Activated CD8-positive, alpha-beta memory T cell treated with anti-CD3 and anti-CD28 coated beads, Interleukin-2, amount 10 ng/mL, durations not matched to agents 7 days and 5 days (primary cell): Measurements from ENCODE around the gene RPL18A. TPM values are rescaled to one million over a fixed set of nuclear protein-coding genes. Genes with fewer than 3 reads are reported as not detected.

ENCODE experiments used
- ATAC-seq: fragments of 150-1000 bp; cut with Tn5 transposase; one replicate; pipeline ENCODE4 v1.10.0; 2021; ENCODE audit warnings: moderate library complexity
- CTCF ChIA-PET: fragments of 350-600 bp; sonication (Branson Sonifier 250); formaldehyde crosslinking; loops from one replicate; lab custom pipeline; 2021; ENCODE audit warnings: antibody characterized with exemption; lab: Charles Lee
- DNase-seq: peaks from one replicate; pipeline ENCODE4 v3.0.0-alpha.2; 2020
- H3K27ac Mint-ChIP-seq: one replicate; pipeline ENCODE4 v1.8.0; 2021; ENCODE audit warnings: mild to moderate bottlenecking, mixed read lengths
- H3K27me3 Mint-ChIP-seq: one replicate; pipeline ENCODE4 v1.8.0; 2021; ENCODE audit warnings: mixed read lengths
- H3K36me3 Mint-ChIP-seq: one replicate; pipeline ENCODE4 v1.8.0; 2021; ENCODE audit warnings: mild to moderate bottlenecking, mixed read lengths
- H3K4me1 Mint-ChIP-seq: one replicate; pipeline ENCODE4 v1.8.0; 2021; ENCODE audit warnings: mixed read lengths
- H3K4me3 Mint-ChIP-seq: one replicate; pipeline ENCODE4 v1.8.0; 2021; ENCODE audit warnings: mild to moderate bottlenecking, moderate library complexity, mixed read lengths
- H3K9me3 Mint-ChIP-seq: one replicate; pipeline ENCODE4 v1.8.0; 2022; ENCODE audit warnings: low read depth, mixed read lengths
- total RNA-seq, 2 experiments: library from RNA; stranded (reverse); gene quantifications; one replicate each; pipeline ENCODE4 v1.2.3, GENCODE V29; 2021

Gene RPL18A
- total RNA-seq, 2 experiments from 2014 or later, result 1,945 to 2,182 TPM

DNA sequence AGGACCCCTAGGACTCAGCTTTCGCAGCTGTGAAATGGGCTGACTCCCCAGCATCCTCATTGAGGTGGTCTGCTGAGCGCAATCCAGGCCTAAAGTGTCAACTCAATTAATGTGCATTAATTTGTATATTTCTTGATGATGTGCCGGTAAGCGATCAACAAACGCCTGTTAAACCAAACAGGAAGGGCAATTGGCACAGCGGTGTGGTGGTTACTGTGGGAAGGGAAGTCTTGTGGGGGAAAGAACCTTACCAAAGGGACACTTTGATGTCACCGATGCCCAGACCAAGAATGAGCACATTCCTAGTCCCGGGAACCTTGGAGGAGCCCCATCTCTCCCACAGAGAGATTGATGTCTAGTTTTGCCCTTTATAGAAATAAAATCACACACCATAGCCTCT lies 13.6 kb upstream of the RPL18A start:
- no peaks in the 10 kb centered on the region for H3K27me3 Mint-ChIP-seq
- H3K27ac Mint-ChIP-seq, result peak overlapping the region; percentile 95
- no peaks in the 10 kb centered on the region for H3K9me3 Mint-ChIP-seq
- H3K36me3 Mint-ChIP-seq, result peaks cover 35% of the 10 kb centered on the region
- peaks cover 63% of the 10 kb centered on the region for H3K4me1 Mint-ChIP-seq
- H3K4me3 Mint-ChIP-seq, result peak overlapping the region; percentile 86
- CTCF ChIA-PET, result interaction anchor here (1.3 to 7.0 kb wide), 6 partner anchors 9 to 408 kb away, joined by 3 to 58 read pairs (median 4); partner anchors contain the start of gene RPL18A
- ATAC-seq (no peak), DNase-seq (peak; percentile 79)

DNA sequence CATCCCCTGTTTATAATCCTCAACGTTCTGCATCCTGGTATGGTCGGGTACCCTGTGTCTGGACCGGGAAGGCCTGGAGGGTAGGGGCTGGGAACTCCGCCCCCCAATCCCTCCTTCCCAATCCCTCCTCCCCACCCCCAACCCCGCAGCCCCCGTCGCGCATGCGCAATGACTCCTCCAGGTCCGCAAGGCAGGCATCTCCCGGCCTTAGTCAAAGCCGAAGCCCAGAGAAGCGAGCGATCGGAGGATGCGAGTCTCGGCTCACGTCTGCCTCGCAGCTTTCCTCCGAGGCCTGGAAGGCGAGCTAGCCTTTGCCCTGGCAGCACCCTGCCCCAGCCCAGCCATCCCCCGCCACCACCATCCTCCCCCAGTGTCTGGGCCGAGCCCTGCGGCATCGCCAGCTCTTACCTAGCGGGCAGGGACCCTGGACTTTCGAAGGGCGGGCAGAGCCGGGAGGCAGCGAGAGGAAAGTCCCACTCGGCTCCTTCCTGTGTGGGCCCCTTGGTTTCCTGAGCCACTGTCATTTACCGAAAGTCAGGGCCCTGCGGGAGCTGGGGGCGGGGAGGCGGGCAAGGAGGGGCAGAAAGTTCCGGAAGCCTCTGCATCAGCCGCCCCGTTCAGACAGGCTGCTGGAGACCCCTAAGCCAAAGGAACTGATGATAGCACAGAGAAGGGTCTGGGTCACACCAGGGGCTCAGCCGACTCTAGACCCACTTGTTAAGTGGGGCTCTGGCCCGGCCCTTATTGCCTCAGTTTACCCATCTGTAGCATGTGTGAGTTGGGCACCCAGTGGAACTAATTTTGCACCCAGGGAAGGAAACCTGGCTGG lies 12.0 kb upstream of the RPL18A start, which contains the start of gene JAK3:
Gene JAK3 (minus strand): TSS at position 445 of the 829 bp plus-strand sequence. CDS start 3,565 bp downstream, outside the sequence.
- no peaks in the 10 kb centered on the region for H3K9me3 Mint-ChIP-seq
- DNase-seq (peak; percentile 94), ATAC-seq (peak; percentile 81)
- peaks cover 70% of the 10 kb centered on the region for H3K4me1 Mint-ChIP-seq
- peaks cover 24% of the 10 kb centered on the region for H3K36me3 Mint-ChIP-seq
- peak within 1 kb of the TSS; percentile 95 for H3K27ac Mint-ChIP-seq
- CTCF ChIA-PET, result interaction anchor here (1.3 to 7.0 kb wide), 5 partner anchors 8 to 99 kb away, joined by 3 to 58 read pairs (median 4); partner anchors contain the start of genes CCDC124 and RPL18A
- H3K4me3 Mint-ChIP-seq, result peak within 1 kb of the TSS; percentile 86
- no peaks in the 10 kb centered on the region for H3K27me3 Mint-ChIP-seq

DNA sequence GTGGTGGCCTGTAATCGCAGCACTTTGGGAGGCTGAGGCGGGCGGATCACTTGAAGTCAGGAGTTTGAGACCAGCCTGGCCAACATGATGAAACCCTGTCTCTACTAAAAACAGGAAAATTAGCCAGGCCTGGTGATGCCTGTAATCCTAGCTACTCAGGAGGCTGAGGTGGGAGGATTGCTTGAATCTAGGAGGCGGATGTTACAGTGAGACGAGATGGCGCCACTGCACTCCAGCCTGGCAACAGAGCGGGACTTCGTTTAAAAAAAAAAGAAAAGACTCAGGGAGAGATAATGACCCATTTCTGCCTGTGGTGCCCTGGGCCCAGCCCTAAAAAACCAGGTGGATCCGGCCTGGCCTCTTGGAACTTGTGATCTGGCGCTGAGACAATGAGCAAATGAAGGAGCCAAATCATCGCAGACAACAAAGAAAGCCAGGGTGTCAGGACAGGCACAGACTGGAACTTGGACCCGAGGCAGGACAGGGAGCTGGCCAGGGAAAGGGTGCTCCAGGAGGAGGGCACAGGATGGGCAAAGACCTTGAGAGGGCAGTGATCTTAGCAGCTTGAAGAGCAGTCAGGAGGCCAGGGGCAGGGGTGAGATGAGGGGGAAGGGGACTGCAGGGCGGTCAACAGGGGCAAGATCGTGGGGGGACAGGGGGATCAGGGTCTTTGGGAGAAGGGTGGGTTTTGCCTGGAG lies 11.0 kb upstream of the RPL18A start:
- Mint-ChIP-seq H3K27me3 (no peaks in the 10 kb centered on the region), H3K9me3 (no peaks in the 10 kb centered on the region), H3K36me3 (peaks cover 15% of the 10 kb centered on the region), H3K27ac (peak overlapping the region; percentile 95), H3K4me3 (peak overlapping the region; percentile 86), H3K4me1 (peaks cover 65% of the 10 kb centered on the region)
- ATAC-seq, result no peak
- CTCF ChIA-PET, result interaction anchor here (0.6 to 7.0 kb wide), 8 partner anchors 11 to 201 kb away, joined by 3 to 58 read pairs (median 4); partner anchors contain the start of genes CCDC124 and RPL18A
- no peak for DNase-seq

DNA sequence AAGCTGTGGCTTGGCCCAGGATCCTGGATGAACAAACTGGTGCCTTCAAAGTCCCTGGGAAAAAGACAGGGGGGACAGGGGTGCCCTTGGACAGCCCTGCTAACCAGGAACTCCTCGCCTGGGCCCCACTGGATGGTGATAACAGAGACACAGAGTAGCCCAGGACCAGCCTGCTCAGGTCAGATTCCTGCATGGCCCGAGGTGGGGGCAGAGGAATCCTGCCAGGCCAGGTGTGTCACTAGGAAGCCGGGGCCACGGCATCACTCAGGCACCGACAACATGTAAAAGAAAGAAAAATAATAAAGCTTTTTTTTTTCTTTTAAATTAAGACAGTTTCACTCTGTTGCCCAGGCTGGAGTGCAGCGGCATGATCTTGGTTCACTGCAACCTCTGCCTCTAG lies 5.6 kb upstream of the RPL18A start:
- no peak overlapping the region for H3K27ac Mint-ChIP-seq
- peaks cover 34% of the 10 kb centered on the region for H3K4me1 Mint-ChIP-seq
- CTCF ChIA-PET, result interaction anchor here (0.7 to 9.5 kb wide), 11 partner anchors 18 to 413 kb away, joined by 3 to 361 read pairs (median 7); partner anchors contain the start of genes CCDC124 and MAP1S
- ATAC-seq (no peak), DNase-seq (no peak)
- H3K4me3 Mint-ChIP-seq, result no peak overlapping the region
- no peaks in the 10 kb centered on the region for H3K36me3 Mint-ChIP-seq
- H3K9me3 Mint-ChIP-seq, result no peaks in the 10 kb centered on the region
- no peaks in the 10 kb centered on the region for H3K27me3 Mint-ChIP-seq

DNA sequence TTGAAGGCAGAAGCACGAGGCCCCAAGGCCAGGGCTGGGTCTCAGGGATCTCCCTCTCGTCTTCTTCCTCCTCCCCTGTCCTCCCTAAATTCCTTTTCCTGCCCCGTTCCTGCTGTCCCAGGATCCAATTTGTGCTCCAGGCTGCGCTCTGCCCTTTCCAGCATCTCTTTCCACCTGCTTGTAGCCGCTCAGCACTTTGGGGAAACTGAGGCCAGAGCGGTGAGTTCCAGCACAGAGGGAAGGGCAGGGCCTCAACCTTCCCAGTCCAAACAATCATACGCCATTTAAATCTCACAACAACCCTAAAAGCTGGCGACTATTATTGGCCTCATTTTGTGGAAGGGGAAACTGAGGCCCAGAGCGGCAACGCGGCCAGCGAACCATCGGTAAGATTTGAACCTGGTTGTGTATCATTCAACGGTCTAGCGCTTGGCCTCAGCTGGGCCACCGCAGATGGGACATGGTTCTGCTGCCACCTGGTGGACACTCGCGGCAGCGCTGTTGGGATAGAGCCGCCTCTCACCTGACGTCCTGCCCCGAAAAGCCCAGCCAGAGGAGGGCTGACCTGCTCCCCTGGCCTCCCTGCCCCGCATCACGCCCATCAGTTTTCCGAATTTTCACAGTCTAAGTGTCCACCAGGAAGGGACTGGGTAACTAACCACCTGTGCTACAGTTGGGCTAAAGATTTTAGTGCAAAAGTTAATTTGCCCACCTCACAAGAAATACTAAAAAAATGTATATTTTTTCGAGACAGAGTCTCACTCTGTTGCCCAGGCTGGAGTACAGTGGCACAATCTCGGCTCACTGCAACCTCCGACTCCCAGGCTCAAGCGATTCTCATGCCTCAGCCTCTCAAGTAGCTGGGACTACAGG lies 4.2 kb upstream of the RPL18A start:
- H3K4me3 Mint-ChIP-seq, result no peak overlapping the region

DNA sequence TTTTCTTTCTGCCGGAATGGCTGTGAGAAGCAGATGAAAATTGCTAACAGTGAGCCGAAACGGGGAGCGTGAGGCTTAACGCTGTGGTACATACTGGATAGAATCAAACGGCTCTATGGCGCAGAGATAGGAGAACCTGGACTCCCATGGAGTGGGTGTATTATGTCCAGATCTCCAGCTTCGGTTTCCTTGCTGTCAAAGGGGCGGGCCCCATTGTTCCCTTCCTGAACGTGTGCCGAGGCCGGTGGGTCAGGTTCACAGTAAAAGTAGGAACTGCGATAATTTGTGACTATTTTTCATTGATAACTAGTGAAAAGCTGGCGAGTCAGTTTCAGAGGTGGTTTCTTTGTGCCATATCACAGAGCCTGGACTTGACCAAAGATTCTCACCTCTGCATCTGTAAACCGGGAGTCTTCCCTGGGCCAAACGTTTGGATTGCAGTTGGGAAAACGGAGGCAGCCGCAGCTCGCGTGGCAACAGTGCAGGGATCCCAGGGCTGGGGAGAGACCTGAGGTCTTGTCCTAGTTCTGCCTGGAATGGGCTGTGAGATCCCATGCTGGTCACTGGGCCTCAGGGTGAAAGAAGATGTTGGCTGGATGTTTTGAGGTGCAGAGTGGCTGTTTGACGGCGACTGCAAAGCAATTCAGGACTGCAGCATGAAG lies 752 bp downstream of the RPL18A start:
- Mint-ChIP-seq H3K4me3 (peak overlapping the region; percentile 94), H3K27ac (peak overlapping the region; percentile 93), H3K36me3 (peaks cover 40% of the 10 kb centered on the region), H3K4me1 (peaks cover 34% of the 10 kb centered on the region), H3K9me3 (no peaks in the 10 kb centered on the region), H3K27me3 (no peaks in the 10 kb centered on the region)
- no peak for ATAC-seq
- no peak for DNase-seq
- CTCF ChIA-PET, result interaction anchor here (0.9 to 9.5 kb wide), 7 partner anchors 12 to 238 kb away, joined by 3 to 361 read pairs (median 18); partner anchors contain the start of genes CCDC124, JAK3 and SLC5A5

More for the DNA sequence above, 4.2 kb upstream of the RPL18A start:
- ATAC-seq (peak; percentile 24), DNase-seq (peak; percentile 92)
- Mint-ChIP-seq H3K4me1 (peaks cover 28% of the 10 kb centered on the region), H3K27me3 (no peaks in the 10 kb centered on the region), H3K27ac (no peak overlapping the region), H3K9me3 (no peaks in the 10 kb centered on the region), H3K36me3 (peaks cover 9% of the 10 kb centered on the region)
- CTCF ChIA-PET, result interaction anchor here (0.6 to 9.5 kb wide), 29 partner anchors 9 to 360 kb away, joined by 3 to 361 read pairs (median 4); partner anchors contain the start of genes CCDC124, FCHO1, MAP1S and SLC5A5

DNA sequence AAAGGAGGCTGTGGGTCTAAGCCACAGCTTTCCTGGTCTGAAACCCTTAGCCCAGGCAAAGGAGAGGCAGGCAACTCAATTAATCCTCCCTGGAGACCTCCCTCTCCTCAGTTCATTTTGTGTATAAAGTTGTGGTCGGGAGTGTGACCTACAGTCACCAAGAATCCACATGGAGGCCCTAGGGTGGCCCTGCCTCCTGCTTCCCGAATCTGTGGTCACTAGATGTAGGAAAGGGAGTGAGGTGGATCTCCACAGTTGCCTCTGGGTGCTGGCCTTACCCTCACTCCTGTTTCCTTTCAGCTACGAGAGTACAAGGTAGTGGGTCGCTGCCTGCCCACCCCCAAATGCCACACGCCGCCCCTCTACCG lies 1.3 kb downstream of the RPL18A start:
- no peaks in the 10 kb centered on the region for H3K27me3 Mint-ChIP-seq

DNA sequence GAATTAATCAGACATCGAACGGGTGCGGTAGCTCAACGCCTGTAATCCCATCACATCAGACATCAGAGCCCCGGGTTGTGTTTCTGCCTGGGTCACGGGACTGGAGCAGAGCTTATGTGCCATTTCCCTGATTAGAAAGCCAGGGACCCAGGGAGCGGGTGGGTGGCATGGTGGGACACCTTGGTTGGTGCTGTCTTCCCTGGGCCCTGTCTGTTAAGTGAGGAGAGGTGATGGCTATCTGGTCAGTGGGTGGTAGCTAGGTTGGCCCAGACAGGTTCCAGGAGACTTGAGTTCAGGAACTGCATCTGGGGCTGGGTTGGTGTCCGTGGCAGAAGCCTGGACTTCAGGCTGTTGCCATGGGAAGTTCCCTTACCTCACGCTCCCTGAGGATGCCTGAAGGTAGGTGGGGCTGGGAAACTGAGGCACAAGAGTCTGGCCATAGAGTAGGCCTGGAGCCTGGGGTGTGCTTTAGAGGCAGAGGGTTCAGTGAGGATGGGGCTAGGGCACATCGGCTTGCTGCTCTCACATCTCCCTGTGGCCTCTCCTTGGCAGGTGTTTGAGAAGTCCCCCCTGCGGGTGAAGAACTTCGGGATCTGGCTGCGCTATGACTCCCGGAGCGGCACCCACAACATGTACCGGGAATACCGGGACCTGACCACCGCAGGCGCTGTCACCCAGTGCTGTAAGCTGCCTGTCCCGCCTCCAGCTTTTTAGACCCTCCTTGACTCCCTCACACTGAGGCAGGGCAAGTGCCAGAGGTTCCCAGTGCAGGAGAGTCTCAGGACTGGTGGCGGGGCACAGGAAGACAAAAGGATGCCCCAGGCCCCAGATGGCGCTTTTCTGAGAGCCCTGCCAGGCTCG lies 2.1 kb downstream of the RPL18A start:
- Mint-ChIP-seq H3K9me3 (no peaks in the 10 kb centered on the region), H3K27me3 (no peaks in the 10 kb centered on the region), H3K4me3 (peak overlapping the region; percentile 94), H3K36me3 (peaks cover 40% of the 10 kb centered on the region), H3K27ac (peak overlapping the region; percentile 93), H3K4me1 (peaks cover 31% of the 10 kb centered on the region)
- ATAC-seq (no peak), DNase-seq (peak; percentile 39)
- CTCF ChIA-PET, result interaction anchor here (0.9 to 9.5 kb wide), 3 partner anchors 10 to 71 kb away, joined by 3 to 361 read pairs (median 34); partner anchors contain the start of genes CCDC124 and SLC5A5

More for the DNA sequence above, 1.3 kb downstream of the RPL18A start:
- Mint-ChIP-seq H3K9me3 (no peaks in the 10 kb centered on the region), H3K27ac (peak overlapping the region; percentile 93), H3K36me3 (peaks cover 40% of the 10 kb centered on the region), H3K4me3 (peak overlapping the region; percentile 94), H3K4me1 (peaks cover 31% of the 10 kb centered on the region)
- DNase-seq (no peak), ATAC-seq (no peak)
- CTCF ChIA-PET, result interaction anchor here (0.9 to 9.5 kb wide), 5 partner anchors 11 to 137 kb away, joined by 3 to 361 read pairs (median 34); partner anchors contain the start of genes CCDC124, JAK3 and SLC5A5

DNA sequence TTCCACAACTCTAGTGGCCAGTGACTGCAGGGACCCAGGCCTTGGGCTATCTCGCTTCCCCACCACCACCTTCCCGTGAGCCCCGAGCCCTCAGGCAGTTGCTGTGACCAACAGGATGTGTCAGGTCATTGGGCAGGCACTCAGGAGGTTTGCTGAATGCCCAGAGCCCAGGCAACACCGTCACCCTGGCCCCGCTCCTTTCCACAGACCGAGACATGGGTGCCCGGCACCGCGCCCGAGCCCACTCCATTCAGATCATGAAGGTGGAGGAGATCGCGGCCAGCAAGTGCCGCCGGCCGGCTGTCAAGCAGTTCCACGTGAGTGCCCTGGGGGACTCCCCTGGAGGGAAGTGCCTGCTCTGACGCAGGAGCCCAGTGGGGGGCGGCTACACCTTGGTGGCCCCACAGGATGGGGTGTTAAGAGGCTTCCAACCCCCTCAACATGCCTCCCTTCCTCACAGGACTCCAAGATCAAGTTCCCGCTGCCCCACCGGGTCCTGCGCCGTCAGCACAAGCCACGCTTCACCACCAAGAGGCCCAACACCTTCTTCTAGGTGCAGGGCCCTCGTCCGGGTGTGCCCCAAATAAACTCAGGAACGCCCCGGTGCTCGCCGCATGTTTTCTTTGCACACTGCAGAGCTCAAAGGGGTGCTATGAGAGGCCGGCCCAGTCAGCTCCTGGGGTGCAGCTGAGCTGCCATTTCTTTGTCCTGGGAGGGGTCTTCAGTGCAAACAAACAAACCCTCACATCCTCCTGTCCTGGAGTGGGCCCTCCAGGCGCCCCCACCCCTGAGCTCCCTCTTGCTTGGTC lies 3.2 kb downstream of the RPL18A start:
- no peak for ATAC-seq
- H3K27me3 Mint-ChIP-seq, result no peaks in the 10 kb centered on the region
- H3K36me3 Mint-ChIP-seq, result peaks cover 40% of the 10 kb centered on the region
- no peak for DNase-seq
- peak overlapping the region; percentile 11 for H3K4me3 Mint-ChIP-seq
- peak overlapping the region; percentile 8 for H3K27ac Mint-ChIP-seq
- peaks cover 31% of the 10 kb centered on the region for H3K4me1 Mint-ChIP-seq
- CTCF ChIA-PET, result interaction anchor here (0.8 to 9.5 kb wide), 4 partner anchors 9 to 135 kb away, joined by 3 to 361 read pairs (median 13); partner anchors contain the start of genes CCDC124 and SLC5A5
- no peaks in the 10 kb centered on the region for H3K9me3 Mint-ChIP-seq

DNA sequence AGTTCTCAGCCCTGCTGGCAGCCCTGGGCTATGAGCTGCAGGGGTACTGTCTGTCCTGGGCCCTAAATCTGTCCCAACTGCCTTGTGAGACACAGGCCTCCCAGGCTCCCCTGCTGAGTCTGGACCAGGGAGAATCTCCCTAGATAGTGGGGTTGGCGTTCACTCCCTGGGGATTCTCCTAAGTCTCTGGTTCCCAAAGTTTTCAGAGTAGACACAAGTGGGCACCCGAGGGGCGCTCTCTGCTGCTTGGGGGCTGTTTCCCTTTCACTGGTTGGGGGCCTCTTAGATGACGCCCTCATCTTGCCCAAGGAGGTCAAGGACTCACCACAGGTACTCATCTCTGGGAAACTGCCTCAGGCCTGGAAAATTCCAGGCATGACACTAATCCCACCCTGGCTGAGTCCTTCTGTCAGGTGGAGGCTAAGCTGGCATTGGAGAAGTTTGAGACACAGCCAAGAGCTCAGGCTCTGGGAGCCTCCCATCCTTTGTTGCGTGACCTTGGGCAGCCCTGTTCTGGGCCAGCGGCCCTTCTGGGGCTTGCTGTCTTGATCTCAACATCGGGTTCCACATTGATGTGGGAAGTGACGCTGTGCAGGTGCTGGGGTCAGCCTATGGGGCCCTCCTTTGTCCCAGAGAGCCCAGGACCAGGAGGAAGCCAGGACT lies 3.9 kb downstream of the RPL18A start:
- Mint-ChIP-seq H3K36me3 (peaks cover 40% of the 10 kb centered on the region), H3K4me1 (peaks cover 31% of the 10 kb centered on the region), H3K9me3 (no peaks in the 10 kb centered on the region), H3K27ac (no peak overlapping the region), H3K4me3 (no peak overlapping the region), H3K27me3 (no peaks in the 10 kb centered on the region)
- CTCF ChIA-PET, result interaction anchor here (0.8 to 5.1 kb wide), 3 partner anchors 8 to 134 kb away, joined by 3 to 23 read pairs (median 3); partner anchors contain the start of genes CCDC124 and SLC5A5
- no peak for ATAC-seq
- no peak for DNase-seq
